Ovary (tissue), 3 donors: Measurements from ENCODE around the gene CA6.

Experiments used
- EP300 ChIP-seq: sonication (generic); formaldehyde crosslinking; IDR thresholded peaks from one replicate; pipeline ENCODE4 v1.6.1; 2017; ENCODE audit warnings: antibody characterized with exemption
- POLR2A ChIP-seq: fragments of 450-650 bp; IDR thresholded peaks from one replicate; pipeline ENCODE4 v1.6.1; 2017; ENCODE audit warnings: antibody characterized with exemption, mild to moderate bottlenecking, moderate library complexity
- TF ChIP-seq, protein P1 (sequence below), 3 donors: fragments of 450-650 bp in 2 of 3; fragments of 200-600 bp in 1 of 3; IDR thresholded peaks; one replicate each; pipeline versions ENCODE4 v1.5.1 to v1.8.0; 2016 to 2022; ENCODE audit warnings: antibody characterized with exemption in 3 of 3, mild to moderate bottlenecking in 1 of 3
- donor health status: DM: no; HTN: no; CAD: no.

DNA sequence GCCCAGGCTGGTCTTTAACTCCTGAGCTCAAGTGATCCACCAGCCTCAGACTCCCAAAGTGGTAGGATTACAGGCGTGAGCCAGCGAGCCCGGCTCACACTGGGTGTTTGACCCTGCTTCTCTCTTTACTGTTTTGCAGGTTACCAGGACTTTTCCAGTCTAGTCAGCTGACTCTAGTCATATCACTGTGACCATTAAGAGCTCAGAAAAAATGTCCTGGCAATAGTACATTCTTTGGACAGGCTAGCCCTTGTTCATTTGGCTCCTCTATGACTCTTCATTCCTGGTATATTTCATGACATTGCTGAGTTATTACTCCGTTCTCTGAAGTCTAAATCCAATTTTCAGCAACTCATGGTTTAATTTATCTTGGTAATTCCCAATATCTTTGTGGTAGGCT, 8.0 kb upstream of the CA6 start:
- TF ChIP-seq POLR2A (no peak), EP300 (no peak)
- TF ChIP-seq, protein P1, sequence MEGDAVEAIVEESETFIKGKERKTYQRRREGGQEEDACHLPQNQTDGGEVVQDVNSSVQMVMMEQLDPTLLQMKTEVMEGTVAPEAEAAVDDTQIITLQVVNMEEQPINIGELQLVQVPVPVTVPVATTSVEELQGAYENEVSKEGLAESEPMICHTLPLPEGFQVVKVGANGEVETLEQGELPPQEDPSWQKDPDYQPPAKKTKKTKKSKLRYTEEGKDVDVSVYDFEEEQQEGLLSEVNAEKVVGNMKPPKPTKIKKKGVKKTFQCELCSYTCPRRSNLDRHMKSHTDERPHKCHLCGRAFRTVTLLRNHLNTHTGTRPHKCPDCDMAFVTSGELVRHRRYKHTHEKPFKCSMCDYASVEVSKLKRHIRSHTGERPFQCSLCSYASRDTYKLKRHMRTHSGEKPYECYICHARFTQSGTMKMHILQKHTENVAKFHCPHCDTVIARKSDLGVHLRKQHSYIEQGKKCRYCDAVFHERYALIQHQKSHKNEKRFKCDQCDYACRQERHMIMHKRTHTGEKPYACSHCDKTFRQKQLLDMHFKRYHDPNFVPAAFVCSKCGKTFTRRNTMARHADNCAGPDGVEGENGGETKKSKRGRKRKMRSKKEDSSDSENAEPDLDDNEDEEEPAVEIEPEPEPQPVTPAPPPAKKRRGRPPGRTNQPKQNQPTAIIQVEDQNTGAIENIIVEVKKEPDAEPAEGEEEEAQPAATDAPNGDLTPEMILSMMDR (IDR thresholded peaks at IDR 0.05), result no peak
